ENCODE measurements around the gene CA12.

- TF ChIP-seq CTCF (conservative IDR thresholded peaks at IDR 0.05; ENCODE audit: low read depth, low read length): no peak
- no peak for TF ChIP-seq EZH2 (IDR thresholded peaks at IDR 0.05; ENCODE audit: borderline replicate concordance, low read depth, low read length, poor library complexity, severe bottlenecking)
These were observed 49.1 kb downstream of the CA12 start for GRCh38 chr15:63332367-63333124.

Measured in A673 (cell line).